ENCODE measurements around the gene SEMA3F. TPM values are rescaled to one million over a fixed set of nuclear protein-coding genes. Genes with fewer than 3 reads are reported as not detected.

Gene SEMA3F
- total RNA-seq, 4 donors from 2014 or later = 18.3 to 46.2 (median 33.8) TPM

DNA sequence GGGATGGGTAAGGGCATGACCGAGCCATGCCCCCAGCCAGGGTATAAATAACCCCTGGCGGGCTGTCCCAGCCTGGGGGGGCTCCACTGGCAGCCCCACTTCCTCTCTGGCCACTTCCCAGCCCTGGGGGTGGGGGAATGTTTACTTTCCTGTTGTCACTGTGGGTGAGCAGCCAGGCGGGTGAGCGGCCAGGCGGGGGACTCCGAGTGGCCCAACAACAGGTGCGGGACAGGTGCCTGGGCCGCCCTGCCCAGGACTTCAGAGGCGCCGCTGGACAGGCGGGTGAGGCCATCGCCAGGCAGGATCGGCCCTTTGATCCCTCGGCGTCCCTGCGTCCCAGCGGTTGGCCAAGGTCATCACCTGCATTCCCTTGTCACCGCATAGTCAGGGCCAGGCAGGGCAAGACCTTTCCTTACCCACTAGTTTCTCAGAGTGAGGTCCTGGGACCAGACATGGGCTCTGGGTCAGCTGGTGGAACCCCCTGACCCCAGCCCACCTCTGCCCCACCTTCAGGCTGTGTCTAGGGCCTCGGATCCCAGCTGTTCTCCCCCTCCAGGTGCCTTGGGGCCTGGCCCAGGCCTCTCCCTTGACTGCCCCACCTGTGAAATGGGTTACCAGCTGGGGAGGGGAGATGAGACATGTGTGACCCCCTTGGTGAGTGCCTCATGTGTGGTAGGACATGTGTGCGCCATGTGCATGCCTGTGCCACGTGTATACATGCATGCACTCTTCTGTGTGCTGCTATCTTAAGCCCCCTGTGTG, 16.6 kb downstream of the SEMA3F start:
- no peak for TF ChIP-seq CTCF (IDR thresholded peaks at IDR 0.05)
- DNase-seq (ENCODE audit: low spot score) (no peak), ATAC-seq (ENCODE audit: low FRiP score) (no peak)

GRCh38 chr3:50172626-50173220, 17.6 kb downstream of the SEMA3F start:
- no peak for TF ChIP-seq CTCF (IDR thresholded peaks at IDR 0.05)
- ATAC-seq (ENCODE audit: low FRiP score) (no peak), DNase-seq (ENCODE audit: low spot score) (no peak)

DNA sequence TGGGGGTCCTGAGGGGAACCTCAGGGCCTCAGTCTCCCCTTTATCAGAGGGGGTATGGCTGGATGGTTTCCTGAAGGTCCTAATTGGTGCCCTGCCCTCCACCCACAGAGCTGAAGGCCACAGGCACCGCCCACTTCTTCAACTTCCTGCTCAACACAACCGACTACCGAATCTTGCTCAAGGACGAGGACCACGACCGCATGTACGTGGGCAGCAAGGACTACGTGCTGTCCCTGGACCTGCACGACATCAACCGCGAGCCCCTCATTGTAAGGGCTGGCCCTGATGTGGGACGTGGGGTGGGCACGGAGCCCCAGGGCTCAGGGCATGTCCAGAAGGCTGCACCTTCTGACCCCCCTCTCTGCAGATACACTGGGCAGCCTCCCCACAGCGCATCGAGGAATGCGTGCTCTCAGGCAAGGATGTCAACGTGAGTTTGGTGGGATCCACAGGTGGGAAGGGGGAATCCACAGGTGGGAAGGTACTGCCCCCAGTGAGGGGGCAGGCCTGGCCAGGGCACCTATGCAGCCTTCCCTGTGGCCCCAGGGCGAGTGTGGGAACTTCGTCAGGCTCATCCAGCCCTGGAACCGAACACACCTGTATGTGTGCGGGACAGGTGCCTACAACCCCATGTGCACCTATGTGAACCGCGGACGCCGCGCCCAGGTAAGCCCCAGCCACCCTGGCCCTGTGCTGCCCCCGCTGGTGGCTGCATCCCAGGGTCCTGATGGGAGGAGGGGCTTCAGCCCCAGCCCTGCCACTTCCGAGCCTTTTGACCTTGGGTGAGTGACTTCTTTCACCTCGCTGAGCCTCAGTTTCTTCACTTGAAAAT, 18.8 kb downstream of the SEMA3F start:
- TF ChIP-seq CTCF (IDR thresholded peaks at IDR 0.05) = no peak
- no peak for ATAC-seq (ENCODE audit: low FRiP score)
- DNase-seq (ENCODE audit: low spot score) = no peak

- ATAC-seq (ENCODE audit: low FRiP score) = no peak
- no peak for DNase-seq (ENCODE audit: low spot score)
- TF ChIP-seq CTCF (IDR thresholded peaks at IDR 0.05) = no peak
These were observed 19.4 kb downstream of the SEMA3F start for GRCh38 chr3:50174517-50174895.

GRCh38 chr3:50174947-50175524, 19.9 kb downstream of the SEMA3F start:
- no peak for TF ChIP-seq CTCF (IDR thresholded peaks at IDR 0.05)
- DNase-seq (ENCODE audit: low spot score) (no peak), ATAC-seq (ENCODE audit: low FRiP score) (no peak)

- no peak for DNase-seq (ENCODE audit: low spot score)
- no peak for TF ChIP-seq CTCF (IDR thresholded peaks at IDR 0.05)
- no peak for ATAC-seq (ENCODE audit: low FRiP score)
These were observed 22.2 kb downstream of the SEMA3F start for GRCh38 chr3:50177346-50177745.

Data from omental fat pad (tissue), 4 donors.